HG02852 (cell line): ENCODE measurements around the gene P2RY11.

Experiments
- ATAC-seq: cut with Tn5 transposase; IDR thresholded peaks from one replicate; pipeline ENCODE4 v1.9.1; 2021; ENCODE audit warnings: mild to moderate bottlenecking, moderate library complexity; ENCODE audit not compliant: unreplicated experiment

The P2RY11 gene

GRCh38 chr19:10092648-10093294 is 18.7 kb upstream of the P2RY11 start:
- no peak for ATAC-seq

- no peak for ATAC-seq
Measured at GRCh38 chr19:10093295-10094186, 18.0 kb upstream of the P2RY11 start.

GRCh38 chr19:10095622-10095947 is 15.9 kb upstream of the P2RY11 start:
- ATAC-seq, result no peak

- peak; percentile 74 for ATAC-seq
Measured at GRCh38 chr19:10095948-10096614, 15.4 kb upstream of the P2RY11 start.

- ATAC-seq, result no peak
Measured at GRCh38 chr19:10096615-10096963, 14.9 kb upstream of the P2RY11 start.

- no peak for ATAC-seq
Measured at GRCh38 chr19:10100163-10100785, 11.2 kb upstream of the P2RY11 start.

- peak; percentile 32 for ATAC-seq
Measured at GRCh38 chr19:10102787-10103236, 8.7 kb upstream of the P2RY11 start.

- no peak for ATAC-seq
Measured at GRCh38 chr19:10104130-10104513, 7.4 kb upstream of the P2RY11 start.

GRCh38 chr19:10104665-10105508 is 6.6 kb upstream of the P2RY11 start:
- ATAC-seq, result no peak

- ATAC-seq, result no peak
Measured at GRCh38 chr19:10105509-10106099, 5.9 kb upstream of the P2RY11 start.

- ATAC-seq, result peak; percentile 46
Measured at GRCh38 chr19:10106100-10106936, 5.2 kb upstream of the P2RY11 start, which contains the start of gene PPAN. Gene PPAN, plus strand, starts transcription at chr19:10106362. Its CDS starts 33 bp downstream, at chr19:10106395.

- ATAC-seq, result no peak
Measured at GRCh38 chr19:10107254-10107653, 4.2 kb upstream of the P2RY11 start.

- ATAC-seq, result no peak
Measured at GRCh38 chr19:10107817-10108367, 3.6 kb upstream of the P2RY11 start.

- ATAC-seq, result no peak
Measured at GRCh38 chr19:10109528-10109927, 2.0 kb upstream of the P2RY11 start.

- ATAC-seq, result no peak
Measured at GRCh38 chr19:10110076-10110971, 1.2 kb upstream of the P2RY11 start.

- no peak for ATAC-seq
Measured at GRCh38 chr19:10110972-10111317, 548 bp upstream of the P2RY11 start.

- ATAC-seq, result no peak
Measured at GRCh38 chr19:10112037-10112761, 706 bp downstream of the P2RY11 start.
